Gastrocnemius medialis (tissue), 4 donors: ENCODE data around the gene FNDC10. TPM values are rescaled to one million over a fixed set of nuclear protein-coding genes. Genes with fewer than 3 reads are reported as not detected.

ENCODE experiments used
- ATAC-seq, 2 donors: fragments of 150-250 bp; one replicate each; pipeline ENCODE4 v1.9.1; 2016
- DNase-seq, 2 donors: peaks; one replicate each; pipeline ENCODE4 v3.0.0-alpha.2; 2019
- H3K27ac ChIP-seq, 4 donors: fragments of 200-600 bp; sonication (generic); 1 replicate in 1 of 4; 2 replicates in 3 of 4; pipeline ENCODE4 v1.5.1; 2016 to 2018; ENCODE audit warnings: mild to moderate bottlenecking in 2 of 4, moderate library complexity in 1 of 4
- H3K27me3 ChIP-seq, 3 donors: fragments of 200-600 bp; sonication (generic) in 2 of 3; 1 replicate in 1 of 3; 2 replicates in 2 of 3; pipeline versions ENCODE4 v1.5.1 to v1.6.0; 2016 to 2019; ENCODE audit warnings: mild to moderate bottlenecking in 1 of 3, moderate library complexity in 1 of 3
- H3K36me3 ChIP-seq, 2 donors: fragments of 200-600 bp; sonication (generic) in 1 of 2; one replicate each; pipeline ENCODE4 v1.5.1; 2017 to 2018
- H3K4me1 ChIP-seq, 2 donors: fragments of 200-600 bp; sonication (generic) in 1 of 2; one replicate each; pipeline ENCODE4 v1.5.1; 2016 to 2017; ENCODE audit warnings: mild to moderate bottlenecking in 2 of 2
- H3K4me3 ChIP-seq, 4 donors: fragments of 200-600 bp; sonication (generic) in 3 of 4; 1 replicate in 1 of 4; 2 replicates in 3 of 4; pipeline ENCODE4 v1.5.1; 2016 to 2019; ENCODE audit warnings: mild to moderate bottlenecking in 2 of 4
- H3K9me3 ChIP-seq, 3 donors: fragments of 200-600 bp; sonication (generic) in 2 of 3; 1 replicate in 1 of 3; 2 replicates in 2 of 3; pipeline ENCODE4 v1.5.1; 2016 to 2019
- CTCF ChIP-seq, 5 experiments: fragments of 450-650 bp in 3 of 5; fragments of 200-600 bp in 2 of 5; sonication (generic) in 2 of 5; IDR thresholded peaks in 4 of 5; conservative IDR thresholded peaks in 1 of 5; 1 replicate in 4 of 5; 2 replicates in 1 of 5; pipeline ENCODE4 v1.5.1; 2016 to 2019; ENCODE audit warnings: antibody characterized with exemption in 5 of 5, mild to moderate bottlenecking in 3 of 5, moderate library complexity in 3 of 5
- POLR2A ChIP-seq, 2 donors: fragments of 450-650 bp; IDR thresholded peaks; one replicate each; pipeline ENCODE4 v1.6.1; 2017; ENCODE audit warnings: antibody characterized with exemption in 2 of 2, mild to moderate bottlenecking in 2 of 2, moderate library complexity in 2 of 2
- in situ Hi-C, 4 donors: fragments of 200-750 bp; cut with MboI; loops; one replicate each; pipeline versions ENCODE4 v1.15.0 to v1.8.0; 2017; ENCODE audit warnings: low sequenced_read_pairs in 4 of 4
- intact Hi-C: fragments of 100-400 bp; cut with DNase I; formaldehyde crosslinking; loops from one replicate; pipeline ENCODE4 v1.15.1; 2023; ENCODE audit warnings: low total_unique reads
- total RNA-seq, 4 donors: library from RNA; depleted of rRNA; stranded (reverse); fragments of >200 nt; gene quantifications; one replicate each; pipeline versions ENCODE4 v1.1.0 to v1.2.3, GENCODE V29; 2016

Gene FNDC10
- total RNA-seq, 4 donors from 2014 or later = 0.20 to 1.3 (median 0.94) TPM; not detected in 1

GRCh38 chr1:1627261-1627828 is 27.4 kb upstream of the FNDC10 start:
- in situ Hi-C loops (no loop called here), intact Hi-C loops (no loop called here)
- no peak overlapping the region for H3K27ac ChIP-seq
- H3K4me1 ChIP-seq = peaks cover 9 to 20% of the 10 kb centered on the region in 2 donors
- no peak overlapping the region for H3K4me3 ChIP-seq
- ATAC-seq = no peak
- H3K27me3 ChIP-seq = peaks cover 0 to 7% (median 3%) of the 10 kb centered on the region in 3 donors
- peaks cover 0 to 18% of the 10 kb centered on the region in 2 donors for H3K36me3 ChIP-seq
- DNase-seq = no peak
- H3K9me3 ChIP-seq = no peaks in the 10 kb centered on the region
- TF ChIP-seq CTCF (IDR thresholded peaks at IDR 0.05 in 4 of 5, conservative IDR thresholded peaks at IDR 0.05 in 1 of 5) (no peak), POLR2A (IDR thresholded peaks at IDR 0.05) (no peak)

GRCh38 chr1:1626207-1627141 is 26.5 kb upstream of the FNDC10 start:
- H3K9me3 ChIP-seq = no peaks in the 10 kb centered on the region
- TF ChIP-seq POLR2A (IDR thresholded peaks at IDR 0.05) = no peak
- TF ChIP-seq CTCF (IDR thresholded peaks at IDR 0.05 in 4 of 5, conservative IDR thresholded peaks at IDR 0.05 in 1 of 5) = no peak
- H3K4me1 ChIP-seq = peaks cover 18 to 29% of the 10 kb centered on the region in 2 donors
- H3K36me3 ChIP-seq = peaks cover 0 to 18% of the 10 kb centered on the region in 2 donors
- in situ Hi-C loops (no loop called here), intact Hi-C loops (no loop called here)
- no peak overlapping the region for H3K27ac ChIP-seq
- peaks cover 0 to 2% (median 0%) of the 10 kb centered on the region in 3 donors for H3K27me3 ChIP-seq
- ATAC-seq (no peak), DNase-seq (no peak)
- no peak overlapping the region for H3K4me3 ChIP-seq

GRCh38 chr1:1625824-1626206 is 25.9 kb upstream of the FNDC10 start:
- ATAC-seq (no peak), DNase-seq (no peak)
- peaks cover 0 to 18% of the 10 kb centered on the region in 2 donors for H3K36me3 ChIP-seq
- no peaks in the 10 kb centered on the region for H3K9me3 ChIP-seq
- H3K4me1 ChIP-seq = peaks cover 24 to 36% of the 10 kb centered on the region in 2 donors
- no peaks in the 10 kb centered on the region for H3K27me3 ChIP-seq
- in situ Hi-C loops = no loop called here
- H3K27ac ChIP-seq = no peak overlapping the region
- H3K4me3 ChIP-seq = no peak overlapping the region
- TF ChIP-seq CTCF (IDR thresholded peaks at IDR 0.05 in 4 of 5, conservative IDR thresholded peaks at IDR 0.05 in 1 of 5) (no peak), POLR2A (IDR thresholded peaks at IDR 0.05) (no peak)
- intact Hi-C loops = no loop called here

GRCh38 chr1:1625404-1625775 is 25.5 kb upstream of the FNDC10 start:
- Histone ChIP-seq H3K4me3 (no peak overlapping the region), H3K36me3 (peaks cover 0 to 18% of the 10 kb centered on the region in 2 donors), H3K27ac (peak overlapping the region in 1 of 4 donors; percentile 25), H3K9me3 (no peaks in the 10 kb centered on the region), H3K27me3 (no peaks in the 10 kb centered on the region), H3K4me1 (peaks cover 29 to 36% of the 10 kb centered on the region in 2 donors)
- intact Hi-C loops = no loop called here
- ATAC-seq = no peak
- TF ChIP-seq POLR2A (IDR thresholded peaks at IDR 0.05) = no peak
- TF ChIP-seq CTCF (IDR thresholded peaks at IDR 0.05 in 4 of 5, conservative IDR thresholded peaks at IDR 0.05 in 1 of 5) = no peak
- in situ Hi-C loops = no loop called here
- no peak for DNase-seq
